Transverse colon (tissue), 4 donors: ENCODE measurements around the gene VPS26A. TPM values are rescaled to one million over a fixed set of nuclear protein-coding genes. Genes with fewer than 3 reads are reported as not detected.
A peak's percentile ranks its signal among the peaks of the same experiment; 100 is the strongest.

Source experiments
- DNase-seq: peaks from one replicate; pipeline ENCODE4 v3.0.0-alpha.2; 2019
- H3K27ac ChIP-seq, 4 donors: fragments of 200-600 bp; sonication (generic); 2 replicates each; pipeline ENCODE4 v1.5.1; 2016 to 2018; ENCODE audit warnings: inconsistent platforms in 4 of 4
- H3K27me3 ChIP-seq: fragments of 200-600 bp; sonication (generic); 2 replicates; pipeline ENCODE4 v1.5.1; 2017; ENCODE audit warnings: inconsistent platforms
- H3K36me3 ChIP-seq, 4 donors: fragments of 200-600 bp; sonication (generic); 2 replicates each; pipeline ENCODE4 v1.5.1; 2017 to 2019; ENCODE audit warnings: inconsistent platforms in 4 of 4
- H3K4me1 ChIP-seq, 4 donors: fragments of 200-600 bp; sonication (generic); 2 replicates each; pipeline ENCODE4 v1.5.1; 2017 to 2020; ENCODE audit warnings: inconsistent platforms in 4 of 4
- H3K4me3 ChIP-seq, 4 donors: fragments of 200-600 bp; sonication (generic); 1 replicate in 1 of 4; 2 replicates in 3 of 4; pipeline versions ENCODE4 v1.5.1 to v1.6.1; 2017 to 2019; ENCODE audit warnings: inconsistent platforms in 4 of 4
- H3K9me3 ChIP-seq, 2 donors: fragments of 200-600 bp; sonication (generic); 2 replicates each; pipeline ENCODE4 v1.5.1; 2017 to 2019; ENCODE audit warnings: inconsistent platforms in 2 of 2
- CTCF ChIP-seq, 5 experiments: fragments of 200-600 bp in 3 of 5; fragments of 450-650 bp in 2 of 5; sonication (generic) in 3 of 5; IDR thresholded peaks; 1 replicate in 2 of 5; 2 replicates in 3 of 5; pipeline ENCODE4 v1.5.1; 2016 to 2017; ENCODE audit warnings: antibody characterized with exemption in 5 of 5, inconsistent platforms in 3 of 5, mild to moderate bottlenecking in 2 of 5, moderate library complexity in 1 of 5
- EP300 ChIP-seq: sonication (generic); formaldehyde crosslinking; IDR thresholded peaks from one replicate; pipeline ENCODE4 v1.6.1; 2017; ENCODE audit warnings: antibody characterized with exemption, low read depth
- POLR2A ChIP-seq: fragments of 450-650 bp; IDR thresholded peaks from one replicate; pipeline ENCODE4 v1.6.1; 2016; ENCODE audit warnings: antibody characterized with exemption, mild to moderate bottlenecking, moderate library complexity
- POLR2AphosphoS5 ChIP-seq, 3 donors: sonication (generic); formaldehyde crosslinking; IDR thresholded peaks; one replicate each; pipeline ENCODE4 v1.6.1; 2016; ENCODE audit warnings: antibody characterized with exemption in 3 of 3
- WGBS, 2 donors: methylation state at CpG; one replicate each; pipeline ENCODE4 v1.1.5; 2018; ENCODE audit warnings: low coverage in 1 of 2; 5-methylcytosine and 5-hydroxymethylcytosine counted together
- in situ Hi-C, 4 donors: fragments of 200-750 bp; cut with MboI; loops; one replicate each; pipeline versions ENCODE4 v1.15.0 to v1.15.1; 2017; ENCODE audit warnings: low sequenced_read_pairs in 3 of 4, low pct_ligation_motif_present in 1 of 4, low pct_unique_long_range_greater_than_20kb in 1 of 4
- intact Hi-C: fragments of 100-400 bp; cut with DNase I; formaldehyde crosslinking; loops from one replicate; pipeline ENCODE4 v1.15.1; 2023; ENCODE audit warnings: low total_unique reads
- total RNA-seq, 4 donors: library from RNA; depleted of rRNA; stranded (reverse); fragments of >200 nt; gene quantifications; one replicate each; pipeline ENCODE4 v1.1.0, GENCODE V29; 2016

VPS26A gene
- total RNA-seq, 4 donors from 2014 or later: 5.4 to 38.7 (median 23.2) TPM

GRCh38 chr10:69091143-69091651, 32.8 kb upstream of the VPS26A start:
- DNase-seq: no peak
- intact Hi-C loops: loop anchor here (10.0 kb wide), 1 partner anchor 86 kb away; no protein-coding TSS in a partner anchor
- no peaks in the 10 kb centered on the region for H3K36me3 ChIP-seq
- WGBS, 2 donors: 48 to 67% methylated on average over 5 to 8 of the region's 8 CpGs
- no peaks in the 10 kb centered on the region for H3K9me3 ChIP-seq
- no peak for TF ChIP-seq POLR2A
- H3K27me3 ChIP-seq: no peaks in the 10 kb centered on the region
- H3K4me1 ChIP-seq: peaks cover 0 to 4% (median 0%) of the 10 kb centered on the region in 4 donors
- in situ Hi-C loops: loop anchor here in 2 of 4 donors (5.0 to 10.0 kb wide), 2 partner anchors 84 to 86 kb away; no protein-coding TSS in a partner anchor
- H3K27ac ChIP-seq: peak overlapping the region; percentile 73 to 86 (median 78)
- H3K4me3 ChIP-seq: peak overlapping the region in 1 of 4 donors; percentile 52

DNA sequence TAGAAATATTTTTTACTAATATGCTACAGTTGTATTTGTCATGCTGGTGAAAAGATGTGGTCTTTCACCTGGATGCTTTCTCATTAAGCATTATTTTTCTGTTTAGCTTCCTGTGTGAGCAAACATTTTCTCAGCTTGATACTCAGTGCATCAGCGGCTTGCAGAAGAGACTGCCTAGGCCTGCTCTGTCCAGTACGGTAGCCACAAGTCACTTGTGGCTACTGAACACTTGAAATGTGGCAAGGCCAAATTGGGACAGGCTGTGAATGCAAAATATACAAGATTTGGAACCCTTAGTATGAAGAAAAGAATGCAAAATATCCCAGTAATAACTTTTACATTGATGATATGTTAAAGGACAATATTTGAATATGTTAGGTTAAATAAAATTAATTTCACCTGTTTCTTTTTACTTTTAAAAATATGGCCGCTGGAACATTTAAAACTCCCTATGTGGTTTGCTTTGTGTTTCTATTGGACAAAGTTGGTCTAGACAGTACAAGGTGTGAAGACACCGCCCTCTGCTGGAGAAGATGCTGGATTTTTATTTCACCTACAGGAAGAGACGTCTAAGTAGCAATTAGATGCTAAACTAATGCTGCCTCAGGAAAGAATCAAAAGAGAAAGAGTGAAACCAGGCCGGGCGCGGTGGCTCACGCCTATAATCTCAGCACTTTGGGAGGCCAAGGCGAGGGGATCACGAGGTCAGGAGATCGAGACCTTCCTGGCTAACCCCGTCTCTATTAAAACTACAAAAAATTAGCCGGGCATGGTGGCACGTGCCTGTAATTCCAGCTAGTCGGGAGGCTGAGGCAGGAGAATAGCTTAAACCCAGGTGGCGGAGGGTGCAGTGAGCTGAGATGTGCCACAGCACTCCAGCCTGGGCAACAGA, 30.8 kb upstream of the VPS26A start:
- peak; percentile 84 for DNase-seq
- no peaks in the 10 kb centered on the region for H3K9me3 ChIP-seq
- peak overlapping the region in 1 of 4 donors; percentile 26 for H3K27ac ChIP-seq
- in situ Hi-C loops (loop anchor here in 2 of 4 donors (5.0 to 10.0 kb wide), 2 partner anchors 86 to 88 kb away; no protein-coding TSS in a partner anchor), intact Hi-C loops (loop anchor here (10.0 kb wide), 1 partner anchor 88 kb away; no protein-coding TSS in a partner anchor)
- 45 to 47% methylated on average over 12 to 17 of the region's 17 CpGs for WGBS, 2 donors
- H3K4me1 ChIP-seq: no peaks in the 10 kb centered on the region
- H3K4me3 ChIP-seq: no peak overlapping the region
- H3K36me3 ChIP-seq: no peaks in the 10 kb centered on the region
- H3K27me3 ChIP-seq: no peaks in the 10 kb centered on the region
- no peak for TF ChIP-seq EP300
- no peak for TF ChIP-seq POLR2A
- peak; percentile 73 to 84 (median 81) for TF ChIP-seq CTCF (IDR thresholded peaks at IDR 0.05)
- TF ChIP-seq POLR2AphosphoS5 (IDR thresholded peaks at IDR 0.05): peak in 1 of 3 donors; percentile 15

DNA sequence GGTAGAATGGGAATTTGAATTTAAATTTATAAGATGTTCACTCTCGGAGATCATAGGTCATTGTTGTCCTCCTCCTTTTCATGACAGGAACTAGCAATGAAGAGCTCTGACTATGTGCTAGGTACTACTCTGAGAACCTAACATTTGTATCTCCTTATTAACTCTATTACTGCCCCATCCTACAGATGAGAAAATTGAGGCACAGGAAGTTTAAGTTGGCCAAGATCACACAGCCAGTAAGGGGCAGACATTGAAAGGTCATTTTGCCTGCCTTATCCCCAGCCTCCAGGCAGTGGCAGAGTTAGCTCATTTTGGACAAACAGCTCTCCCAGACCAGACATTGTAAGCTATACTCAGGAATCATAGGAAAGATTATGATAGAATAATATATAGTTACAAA, 30.0 kb upstream of the VPS26A start:
- in situ Hi-C loops: loop anchor here in 2 of 4 donors (5.0 to 10.0 kb wide), 2 partner anchors 87 to 89 kb away; no protein-coding TSS in a partner anchor
- WGBS, 2 donors: 86 to 94% methylated on average over 1 of the region's 1 CpG

GRCh38 chr10:69096045-69096444, 27.9 kb upstream of the VPS26A start:
- Histone ChIP-seq H3K4me3 (no peak overlapping the region), H3K4me1 (no peaks in the 10 kb centered on the region), H3K36me3 (no peaks in the 10 kb centered on the region), H3K27ac (no peak overlapping the region), H3K27me3 (no peaks in the 10 kb centered on the region), H3K9me3 (no peaks in the 10 kb centered on the region)
- WGBS, 2 donors: 55 to 61% methylated on average over 2 of the region's 2 CpGs
- in situ Hi-C loops: loop anchor here in 1 of 4 donors (10.0 kb wide), 1 partner anchor 91 kb away; no protein-coding TSS in a partner anchor
- intact Hi-C loops: loop anchor here (10.0 kb wide), 1 partner anchor 91 kb away; no protein-coding TSS in a partner anchor
- no peak for DNase-seq
- TF ChIP-seq POLR2A (no peak), POLR2AphosphoS5 (IDR thresholded peaks at IDR 0.05) (no peak), CTCF (IDR thresholded peaks at IDR 0.05) (no peak), EP300 (no peak)

More for the DNA sequence above, 30.0 kb upstream of the VPS26A start:
- no peak overlapping the region for H3K4me3 ChIP-seq
- H3K9me3 ChIP-seq: no peaks in the 10 kb centered on the region
- H3K27ac ChIP-seq: no peak overlapping the region
- intact Hi-C loops: loop anchor here (10.0 kb wide), 1 partner anchor 89 kb away; no protein-coding TSS in a partner anchor
- no peak for TF ChIP-seq EP300
- TF ChIP-seq POLR2A: no peak
- TF ChIP-seq CTCF (IDR thresholded peaks at IDR 0.05): no peak
- no peak for TF ChIP-seq POLR2AphosphoS5 (IDR thresholded peaks at IDR 0.05)
- H3K4me1 ChIP-seq: no peaks in the 10 kb centered on the region
- no peaks in the 10 kb centered on the region for H3K27me3 ChIP-seq
- no peak for DNase-seq
- H3K36me3 ChIP-seq: no peaks in the 10 kb centered on the region
